H9 (cell line): ENCODE measurements around the gene SELENOV. TPM values are rescaled to one million over a fixed set of nuclear protein-coding genes. Genes with fewer than 3 reads are reported as not detected.

Source experiments
- DNase-seq: peaks from one replicate; pipeline ENCODE4 v3.0.0-alpha.2; 2017
- H2AFZ ChIP-seq: one replicate; pipeline ENCODE4 v1.6.1; 2013; ENCODE audit warnings: mild to moderate bottlenecking, low read length, control low read depth, moderate library complexity
- H2AK5ac ChIP-seq: 2 replicates; pipeline ENCODE4 v1.6.1; 2013; ENCODE audit warnings: low read length, control low read depth, mixed read lengths; ENCODE audit not compliant: insufficient read length
- H2BK120ac ChIP-seq: one replicate; pipeline ENCODE4 v1.6.1; 2013; ENCODE audit warnings: low read depth, mild to moderate bottlenecking, low read length, control low read depth, inconsistent platforms; ENCODE audit not compliant: poor library complexity, severe bottlenecking
- H2BK12ac ChIP-seq: 2 replicates; pipeline ENCODE4 v1.6.1; 2013; ENCODE audit warnings: low read length, control low read depth, mixed read lengths, low read depth; ENCODE audit not compliant: insufficient read length
- H2BK15ac ChIP-seq: 2 replicates; pipeline ENCODE4 v1.6.1; 2013; ENCODE audit warnings: low read depth, low read length, control low read depth
- H2BK20ac ChIP-seq: one replicate; pipeline ENCODE4 v1.6.1; 2013; ENCODE audit warnings: low read depth, mild to moderate bottlenecking, low read length, control low read depth, inconsistent platforms; ENCODE audit not compliant: poor library complexity, severe bottlenecking
- H2BK5ac ChIP-seq: 2 replicates; pipeline ENCODE4 v1.6.1; 2013; ENCODE audit warnings: low read length, control low read depth, mixed read lengths; ENCODE audit not compliant: insufficient read length
- H3K14ac ChIP-seq: 2 replicates; pipeline ENCODE4 v1.6.1; 2013; ENCODE audit warnings: low read length, control low read depth; ENCODE audit not compliant: insufficient read depth
- H3K18ac ChIP-seq: 2 replicates; pipeline ENCODE4 v1.6.1; 2013; ENCODE audit warnings: low read depth, mild to moderate bottlenecking, mixed read lengths, low read length, control low read depth; ENCODE audit not compliant: insufficient read length
- H3K23ac ChIP-seq: 2 replicates; pipeline ENCODE4 v1.6.1; 2013; ENCODE audit warnings: low read length, control low read depth, mixed read lengths, low read depth; ENCODE audit not compliant: insufficient read length
- H3K23me2 ChIP-seq: 2 replicates; pipeline ENCODE4 v1.6.1; 2013; ENCODE audit warnings: low read depth, mild to moderate bottlenecking, mixed read lengths, low read length, control low read depth; ENCODE audit not compliant: insufficient read length, poor library complexity, severe bottlenecking
- H3K27ac ChIP-seq: 2 replicates; pipeline ENCODE4 v1.5.1; 2013; ENCODE audit warnings: low read length, control low read depth, mixed read lengths, low read depth; ENCODE audit not compliant: insufficient read length
- H3K27me3 ChIP-seq: 2 replicates; pipeline ENCODE4 v1.6.1; 2013; ENCODE audit warnings: low read length, control low read depth, inconsistent platforms; ENCODE audit not compliant: insufficient read depth
- H3K4ac ChIP-seq: 2 replicates; pipeline ENCODE4 v1.6.1; 2013; ENCODE audit warnings: low read depth, mild to moderate bottlenecking, control low read depth, inconsistent platforms, low read length, moderate library complexity
- H3K4me1 ChIP-seq: 2 replicates; pipeline ENCODE4 v1.6.1; 2013; ENCODE audit warnings: low read length, control low read depth, inconsistent platforms; ENCODE audit not compliant: insufficient read depth
- H3K4me2 ChIP-seq: 2 replicates; pipeline ENCODE4 v1.6.1; 2013; ENCODE audit warnings: low read length, control low read depth, mixed read lengths; ENCODE audit not compliant: insufficient read length, insufficient read depth
- H3K56ac ChIP-seq: 2 replicates; pipeline ENCODE4 v1.6.1; 2013; ENCODE audit warnings: low read depth, mild to moderate bottlenecking, mixed read lengths, low read length, control low read depth; ENCODE audit not compliant: insufficient read length
- H3K79me1 ChIP-seq: 2 replicates; pipeline ENCODE4 v1.6.1; 2013; ENCODE audit warnings: low read depth, mild to moderate bottlenecking, moderate library complexity, low read length, control low read depth, inconsistent platforms; ENCODE audit not compliant: insufficient read depth, poor library complexity, severe bottlenecking
- H3K79me2 ChIP-seq: 2 replicates; pipeline ENCODE4 v1.6.1; 2013; ENCODE audit warnings: low read length, control low read depth, inconsistent platforms; ENCODE audit not compliant: insufficient read depth
- H3K9ac ChIP-seq: 2 replicates; pipeline ENCODE4 v1.6.1; 2013; ENCODE audit warnings: low read length, control low read depth, mixed read lengths; ENCODE audit not compliant: insufficient read length; ENCODE audit errors: extremely low read depth
- H3K9me3 ChIP-seq: one replicate; pipeline ENCODE4 v1.6.1; 2013; ENCODE audit warnings: low read depth, low read length, inconsistent platforms; ENCODE audit not compliant: control insufficient read depth
- H3T11ph ChIP-seq: one replicate; pipeline ENCODE4 v1.6.1; 2013; ENCODE audit warnings: mild to moderate bottlenecking, low read length, control low read depth, inconsistent platforms
- H4K20me1 ChIP-seq: one replicate; pipeline ENCODE4 v1.6.1; 2013; ENCODE audit not compliant: control insufficient read depth, insufficient read length, insufficient read depth
- H4K5ac ChIP-seq: 2 replicates; pipeline ENCODE4 v1.6.1; 2013; ENCODE audit warnings: low read depth, mild to moderate bottlenecking, mixed read lengths, low read length, control low read depth; ENCODE audit not compliant: insufficient read length
- H4K8ac ChIP-seq: replicated peaks from 2 replicates; pipeline ENCODE4 v1.6.1; 2013; ENCODE audit warnings: low read length, control low read depth, mixed read lengths, low read depth; ENCODE audit not compliant: insufficient read length
- H4K91ac ChIP-seq: 2 replicates; pipeline ENCODE4 v1.6.1; 2013; ENCODE audit warnings: low read depth, mild to moderate bottlenecking, moderate library complexity, mixed read lengths, low read length, control low read depth; ENCODE audit not compliant: insufficient read length
- H3K27ac Mint-ChIP-seq, 3 experiments: 2 replicates in 2 of 3; 3 replicates in 1 of 3; pipeline ENCODE4 v1.8.0; 2020 to 2021; ENCODE audit warnings: mixed read lengths in 3 of 3, mild to moderate bottlenecking in 1 of 3, moderate library complexity in 1 of 3
- H3K27me3 Mint-ChIP-seq: 2 replicates; pipeline ENCODE4 v1.8.0; 2021; ENCODE audit warnings: low read depth, mild to moderate bottlenecking, moderate library complexity, mixed read lengths
- H3K36me3 Mint-ChIP-seq, 3 experiments: 2 replicates in 2 of 3; 3 replicates in 1 of 3; pipeline ENCODE4 v1.8.0; 2020 to 2021; ENCODE audit warnings: low read depth in 3 of 3, mixed read lengths in 3 of 3; ENCODE audit not compliant: insufficient read depth in 1 of 3
- H3K4me1 Mint-ChIP-seq, 2 experiments: 2 replicates each; pipeline ENCODE4 v1.8.0; 2020; ENCODE audit warnings: mixed read lengths in 2 of 2
- H3K4me3 Mint-ChIP-seq, 2 experiments: 2 replicates in 1 of 2; 3 replicates in 1 of 2; pipeline ENCODE4 v1.8.0; 2020 to 2021; ENCODE audit warnings: mild to moderate bottlenecking in 2 of 2, mixed read lengths in 2 of 2, moderate library complexity in 1 of 2
- H3K9me3 Mint-ChIP-seq, 2 experiments: 2 replicates in 1 of 2; 3 replicates in 1 of 2; pipeline ENCODE4 v1.8.0; 2020; ENCODE audit warnings: mild to moderate bottlenecking in 2 of 2, mixed read lengths in 2 of 2, moderate library complexity in 1 of 2
- CTCF ChIP-seq: fragments of 200-600 bp; sonication (generic); conservative IDR thresholded peaks from 3 replicates; pipeline ENCODE4 v1.8.0; 2021; ENCODE audit warnings: antibody characterized with exemption, mild to moderate bottlenecking
- WGBS: extraction: QIAGEN DNeasy Blood & Tissue Kit; methylation state at CpG from one replicate; pipeline ENCODE4 v1.1.7; 2013; ENCODE audit warnings: missing lambda C conversion rate, low lambda C conversion rate, mixed read lengths; ENCODE audit not compliant: insufficient read length; ENCODE audit errors: extremely low coverage; 5-methylcytosine and 5-hydroxymethylcytosine counted together
- total RNA-seq: library from RNA; stranded (reverse); gene quantifications from 2 replicates; pipeline ENCODE4 v1.2.1, GENCODE V29; 2021

Gene SELENOV
- total RNA-seq, 1 experiment from 2014 or later, result 6.9 TPM

- Histone ChIP-seq H2AK5ac (no peak overlapping the region), H3K4ac (no peak overlapping the region), H3K4me1 (no peaks in the 10 kb centered on the region), H2AFZ (no peak overlapping the region), H2BK15ac (no peak overlapping the region), H4K20me1 (no peaks in the 10 kb centered on the region), H2BK20ac (peak overlapping the region; percentile 26), H3K9me3 (no peaks in the 10 kb centered on the region), H3K18ac (no peak overlapping the region), H3T11ph (no peak overlapping the region), H3K79me1 (no peaks in the 10 kb centered on the region), H3K23me2 (no peaks in the 10 kb centered on the region), H3K27ac (no peak overlapping the region), H3K56ac (no peak overlapping the region), H2BK5ac (no peak overlapping the region), H3K79me2 (no peaks in the 10 kb centered on the region), H3K27me3 (no peaks in the 10 kb centered on the region), H3K9ac (no peak overlapping the region), H4K91ac (no peak overlapping the region), H3K14ac (no peak overlapping the region), H2BK120ac (no peak overlapping the region), H4K5ac (no peak overlapping the region), H3K4me2 (no peak overlapping the region), H2BK12ac (no peak overlapping the region), H3K23ac (no peak overlapping the region), H4K8ac (no peak overlapping the region)
- Mint-ChIP-seq H3K27ac (no peak overlapping the region), H3K4me1 (0 out of 4 replicates have a peak, but pooled peaks cover 0 to 3% of the 10 kb centered on the region in 2 experiments), H3K9me3 (no peaks in the 10 kb centered on the region), H3K4me3 (no peak overlapping the region), H3K27me3 (peaks cover 4% of the 10 kb centered on the region), H3K36me3 (no peaks in the 10 kb centered on the region)
- no peak for TF ChIP-seq CTCF
- no CpG with 5 or more reads among the region's 5 CpGs for WGBS
- no peak for DNase-seq
These were observed 35.3 kb downstream of the SELENOV start for GRCh38 chr19:39550197-39550596.
